Hematopoietic multipotent progenitor cell treated with erythropoietin and hydrocortisone succinate and interleukin-3 and kit ligand, for 17 days (in vitro differentiated cells): ENCODE measurements around the gene C19orf33.
A peak's percentile ranks its signal among the peaks of the same experiment; 100 is the strongest.
"Not testable (repeated sequence)": the region's sequence is repeated elsewhere in the genome, so short reads cannot be mapped to it uniquely, and the experiment has no call there.

Experiments
- DNase-seq: peaks from one replicate; pipeline ENCODE4 v3.0.0-alpha.2; 2015; ENCODE audit warnings: low spot score

The C19orf33 gene

GRCh38 chr19:38303517-38304351, at the start of gene C19orf33:
Gene C19orf33 (plus strand): TSS chr19:38304251. CDS start chr19:38304262, 11 bp downstream.
- DNase-seq: no peak

- DNase-seq: no peak
Observed at GRCh38 chr19:38255383-38256014, 48.6 kb upstream of the C19orf33 start.

GRCh38 chr19:38261942-38262341, 42.1 kb upstream of the C19orf33 start:
- not testable (repeated sequence) for DNase-seq

GRCh38 chr19:38262585-38263268, 41.3 kb upstream of the C19orf33 start:
- no peak for DNase-seq

- DNase-seq: peak; percentile 88
Observed at GRCh38 chr19:38263689-38264485, 40.2 kb upstream of the C19orf33 start.

GRCh38 chr19:38264486-38265212, 39.4 kb upstream of the C19orf33 start, which contains the start of gene SPINT2:
Gene SPINT2 (plus strand): TSS chr19:38264573. CDS start chr19:38264893, 320 bp downstream.
- no peak for DNase-seq

- DNase-seq: no peak
Observed at GRCh38 chr19:38265213-38265861, 38.7 kb upstream of the C19orf33 start.

GRCh38 chr19:38265921-38266429, 38.1 kb upstream of the C19orf33 start:
- DNase-seq: no peak

GRCh38 chr19:38266981-38267597, 37.0 kb upstream of the C19orf33 start:
- DNase-seq: no peak

- no peak for DNase-seq
Observed at GRCh38 chr19:38267761-38268483, 36.1 kb upstream of the C19orf33 start.

- DNase-seq: no peak
Observed at GRCh38 chr19:38268539-38268938, 35.5 kb upstream of the C19orf33 start.

GRCh38 chr19:38270587-38271167, 33.4 kb upstream of the C19orf33 start:
- DNase-seq: peak; percentile 34

- no peak for DNase-seq
Observed at GRCh38 chr19:38273499-38273898, 30.6 kb upstream of the C19orf33 start.

GRCh38 chr19:38274739-38275138, 29.3 kb upstream of the C19orf33 start:
- no peak for DNase-seq

GRCh38 chr19:38276942-38277517, 27.0 kb upstream of the C19orf33 start:
- no peak for DNase-seq

GRCh38 chr19:38277549-38277948, 26.5 kb upstream of the C19orf33 start:
- no peak for DNase-seq

GRCh38 chr19:38277969-38278680, 25.9 kb upstream of the C19orf33 start:
- no peak for DNase-seq

- DNase-seq: no peak
Observed at GRCh38 chr19:38278751-38279150, 25.3 kb upstream of the C19orf33 start.
